SW480 (cell line): ENCODE results near the gene G6PC1.
"Not testable (repeated sequence)": the region's sequence is repeated elsewhere in the genome, so short reads cannot be mapped to it uniquely, and the experiment has no call there.

Experiments used
- DNase-seq: peaks from one replicate; pipeline ENCODE4 v3.0.0-alpha.2; 2016; ENCODE audit warnings: low spot score

G6PC1 gene

GRCh38 chr17:42873932-42874695 lies 26.5 kb upstream of the G6PC1 start:
- DNase-seq, result not testable (repeated sequence)

- DNase-seq, result no peak
Measured at GRCh38 chr17:42877037-42877436, 23.6 kb upstream of the G6PC1 start.

- DNase-seq, result no peak
Measured at GRCh38 chr17:42878123-42878880, 22.3 kb upstream of the G6PC1 start.

GRCh38 chr17:42878924-42879595 lies 21.5 kb upstream of the G6PC1 start:
- DNase-seq, result no peak

- no peak for DNase-seq
Measured at GRCh38 chr17:42879596-42879985, 21.0 kb upstream of the G6PC1 start.

- DNase-seq, result no peak
Measured at GRCh38 chr17:42880776-42881310, 19.8 kb upstream of the G6PC1 start.

GRCh38 chr17:42881706-42882105 lies 18.9 kb upstream of the G6PC1 start:
- not testable (repeated sequence) for DNase-seq

- DNase-seq, result no peak
Measured at GRCh38 chr17:42882166-42882565, 18.4 kb upstream of the G6PC1 start.

GRCh38 chr17:42883802-42884558 lies 16.6 kb upstream of the G6PC1 start:
- DNase-seq, result no peak

- DNase-seq, result not testable (repeated sequence)
Measured at GRCh38 chr17:42885806-42886205, 14.8 kb upstream of the G6PC1 start.

- no peak for DNase-seq
Measured at GRCh38 chr17:42886283-42887176, 14.1 kb upstream of the G6PC1 start.

GRCh38 chr17:42889809-42890208 lies 10.8 kb upstream of the G6PC1 start:
- DNase-seq, result no peak

GRCh38 chr17:42891539-42892152 lies 9.0 kb upstream of the G6PC1 start:
- DNase-seq, result no peak

- DNase-seq, result no peak
Measured at GRCh38 chr17:42893359-42893758, 7.2 kb upstream of the G6PC1 start.

GRCh38 chr17:42894283-42895184 lies 6.1 kb upstream of the G6PC1 start:
- DNase-seq, result no peak

GRCh38 chr17:42895185-42895555 lies 5.4 kb upstream of the G6PC1 start:
- no peak for DNase-seq

- no peak for DNase-seq
Measured at GRCh38 chr17:42898147-42898811, 2.3 kb upstream of the G6PC1 start.

GRCh38 chr17:42899981-42900380 lies 618 bp upstream of the G6PC1 start:
- DNase-seq, result not testable (repeated sequence)
